Gastrocnemius medialis (tissue), 4 donors: Measurements from ENCODE around the gene THSD4.

Source experiments
- CTCF ChIP-seq, 5 experiments: fragments of 450-650 bp in 3 of 5; fragments of 200-600 bp in 2 of 5; sonication (generic) in 2 of 5; IDR thresholded peaks in 4 of 5; conservative IDR thresholded peaks in 1 of 5; 1 replicate in 4 of 5; 2 replicates in 1 of 5; pipeline ENCODE4 v1.5.1; 2016 to 2019; ENCODE audit warnings: antibody characterized with exemption in 5 of 5, mild to moderate bottlenecking in 3 of 5, moderate library complexity in 3 of 5
- POLR2A ChIP-seq, 2 donors: fragments of 450-650 bp; IDR thresholded peaks; one replicate each; pipeline ENCODE4 v1.6.1; 2017; ENCODE audit warnings: antibody characterized with exemption in 2 of 2, mild to moderate bottlenecking in 2 of 2, moderate library complexity in 2 of 2

GRCh38 chr15:71424765-71425164 lies 309.5 kb downstream of the THSD4 start:
- no peak for TF ChIP-seq CTCF (IDR thresholded peaks at IDR 0.05 in 4 of 5, conservative IDR thresholded peaks at IDR 0.05 in 1 of 5)
- TF ChIP-seq POLR2A (IDR thresholded peaks at IDR 0.05), result no peak
